Glutamatergic neuron (in vitro differentiated cells): ENCODE measurements around the gene NRG3. TPM values are rescaled to one million over a fixed set of nuclear protein-coding genes. Genes with fewer than 3 reads are reported as not detected.

Experiments used
- DNase-seq: peaks from one replicate; pipeline ENCODE4 v3.0.0; 2022
- H3K27ac Mint-ChIP-seq: one replicate; pipeline ENCODE4 v1.8.0; 2020; ENCODE audit warnings: mild to moderate bottlenecking, mixed read lengths, inconsistent platforms; ENCODE audit not compliant: unreplicated experiment
- H3K27me3 Mint-ChIP-seq: one replicate; pipeline ENCODE4 v1.8.0; 2020; ENCODE audit warnings: mild to moderate bottlenecking, moderate library complexity, mixed read lengths, inconsistent platforms; ENCODE audit not compliant: unreplicated experiment
- H3K36me3 Mint-ChIP-seq: one replicate; pipeline ENCODE4 v1.8.0; 2020; ENCODE audit warnings: mild to moderate bottlenecking, mixed read lengths, inconsistent platforms; ENCODE audit not compliant: unreplicated experiment
- H3K4me1 Mint-ChIP-seq: one replicate; pipeline ENCODE4 v1.8.0; 2020; ENCODE audit warnings: mild to moderate bottlenecking, low read depth, mixed read lengths, inconsistent platforms; ENCODE audit not compliant: unreplicated experiment
- H3K4me3 Mint-ChIP-seq: one replicate; pipeline ENCODE4 v1.8.0; 2020; ENCODE audit warnings: mild to moderate bottlenecking, mixed read lengths, inconsistent platforms; ENCODE audit not compliant: unreplicated experiment
- H3K9me3 Mint-ChIP-seq: one replicate; pipeline ENCODE4 v1.8.0; 2020; ENCODE audit warnings: mild to moderate bottlenecking, moderate library complexity, mixed read lengths, inconsistent platforms; ENCODE audit not compliant: unreplicated experiment
- total RNA-seq: library from RNA; stranded (reverse); fragmentation: NEBNext Ultra II Directional; extraction: Animal tissue kit (Norgen Biotek cat#: 25700); gene quantifications from one replicate; pipeline ENCODE4 v1.2.1, GENCODE V29; 2021; ENCODE audit not compliant: unreplicated experiment
- TF ChIP-seq, protein P1 (sequence below): fragments of 200-600 bp; sonication (generic); IDR thresholded peaks from one replicate; pipeline ENCODE4 v1.5.0; 2021; ENCODE audit not compliant: partially characterized antibody, unreplicated experiment

NRG3 gene
- total RNA-seq, 1 donor from 2014 or later = 3.2 TPM

DNA sequence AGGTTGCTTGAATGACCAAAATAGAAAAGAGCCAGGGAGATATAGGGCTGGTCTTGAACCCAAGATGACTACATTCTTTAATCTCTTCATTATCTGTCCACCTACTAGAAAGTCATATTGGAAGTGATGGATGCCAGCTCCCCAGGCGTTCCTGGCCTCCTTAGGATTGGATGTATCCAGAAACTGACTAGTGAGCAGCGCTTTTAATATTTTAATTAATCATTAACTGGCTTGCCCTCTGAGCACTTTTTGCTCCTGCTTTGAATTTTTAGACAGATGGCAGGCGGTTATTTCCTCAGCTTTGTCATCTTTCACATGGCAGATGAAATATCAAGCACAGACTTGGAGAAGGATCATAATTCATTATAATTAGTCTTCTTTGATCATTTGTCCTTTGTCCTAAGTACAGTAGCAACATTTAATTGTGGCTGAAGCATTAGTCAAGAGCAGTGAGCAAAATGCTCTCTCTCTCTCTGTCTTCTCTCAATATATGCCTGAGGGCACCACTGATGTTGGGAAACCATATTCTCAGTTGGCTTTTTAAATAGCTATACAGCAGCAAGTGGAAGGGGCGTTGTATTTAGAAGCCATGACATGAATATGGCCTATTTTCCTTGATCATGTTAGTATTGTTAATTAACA, 588.0 kb downstream of the NRG3 start:
- no peaks in the 10 kb centered on the region for H3K4me1 Mint-ChIP-seq

DNA sequence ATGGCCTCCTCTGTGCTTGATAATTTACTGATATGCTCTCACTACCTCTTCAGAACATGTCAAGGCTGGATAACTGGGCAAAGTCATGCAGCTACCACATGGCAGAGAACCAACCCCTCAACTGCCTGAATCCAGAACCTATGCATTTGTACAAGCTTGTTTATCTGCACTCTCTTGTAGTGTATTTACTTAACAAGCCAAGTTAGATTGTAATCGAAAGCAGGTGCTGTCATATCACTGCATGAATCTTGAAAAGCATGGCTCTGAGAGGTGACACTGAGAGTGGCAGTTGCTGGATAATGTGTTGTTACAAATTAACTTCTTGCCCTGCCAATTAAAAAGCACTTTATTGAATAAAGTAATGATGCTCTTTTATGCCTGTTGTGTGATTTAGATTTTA, 588.6 kb downstream of the NRG3 start:
- Mint-ChIP-seq H3K4me1 (no peaks in the 10 kb centered on the region), H3K27ac (no peak overlapping the region), H3K36me3 (no peaks in the 10 kb centered on the region), H3K4me3 (no peak overlapping the region), H3K27me3 (peaks cover 3% of the 10 kb centered on the region), H3K9me3 (no peaks in the 10 kb centered on the region)
- DNase-seq = no peak
- TF ChIP-seq, protein P1, sequence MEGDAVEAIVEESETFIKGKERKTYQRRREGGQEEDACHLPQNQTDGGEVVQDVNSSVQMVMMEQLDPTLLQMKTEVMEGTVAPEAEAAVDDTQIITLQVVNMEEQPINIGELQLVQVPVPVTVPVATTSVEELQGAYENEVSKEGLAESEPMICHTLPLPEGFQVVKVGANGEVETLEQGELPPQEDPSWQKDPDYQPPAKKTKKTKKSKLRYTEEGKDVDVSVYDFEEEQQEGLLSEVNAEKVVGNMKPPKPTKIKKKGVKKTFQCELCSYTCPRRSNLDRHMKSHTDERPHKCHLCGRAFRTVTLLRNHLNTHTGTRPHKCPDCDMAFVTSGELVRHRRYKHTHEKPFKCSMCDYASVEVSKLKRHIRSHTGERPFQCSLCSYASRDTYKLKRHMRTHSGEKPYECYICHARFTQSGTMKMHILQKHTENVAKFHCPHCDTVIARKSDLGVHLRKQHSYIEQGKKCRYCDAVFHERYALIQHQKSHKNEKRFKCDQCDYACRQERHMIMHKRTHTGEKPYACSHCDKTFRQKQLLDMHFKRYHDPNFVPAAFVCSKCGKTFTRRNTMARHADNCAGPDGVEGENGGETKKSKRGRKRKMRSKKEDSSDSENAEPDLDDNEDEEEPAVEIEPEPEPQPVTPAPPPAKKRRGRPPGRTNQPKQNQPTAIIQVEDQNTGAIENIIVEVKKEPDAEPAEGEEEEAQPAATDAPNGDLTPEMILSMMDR = no peak

More for the DNA sequence above, 588.0 kb downstream of the NRG3 start:
- H3K36me3 Mint-ChIP-seq = no peaks in the 10 kb centered on the region
- peaks cover 3% of the 10 kb centered on the region for H3K27me3 Mint-ChIP-seq
- no peak for DNase-seq
- no peaks in the 10 kb centered on the region for H3K9me3 Mint-ChIP-seq
- H3K27ac Mint-ChIP-seq = no peak overlapping the region
- TF ChIP-seq, protein P1 = no peak
- H3K4me3 Mint-ChIP-seq = no peak overlapping the region

DNA sequence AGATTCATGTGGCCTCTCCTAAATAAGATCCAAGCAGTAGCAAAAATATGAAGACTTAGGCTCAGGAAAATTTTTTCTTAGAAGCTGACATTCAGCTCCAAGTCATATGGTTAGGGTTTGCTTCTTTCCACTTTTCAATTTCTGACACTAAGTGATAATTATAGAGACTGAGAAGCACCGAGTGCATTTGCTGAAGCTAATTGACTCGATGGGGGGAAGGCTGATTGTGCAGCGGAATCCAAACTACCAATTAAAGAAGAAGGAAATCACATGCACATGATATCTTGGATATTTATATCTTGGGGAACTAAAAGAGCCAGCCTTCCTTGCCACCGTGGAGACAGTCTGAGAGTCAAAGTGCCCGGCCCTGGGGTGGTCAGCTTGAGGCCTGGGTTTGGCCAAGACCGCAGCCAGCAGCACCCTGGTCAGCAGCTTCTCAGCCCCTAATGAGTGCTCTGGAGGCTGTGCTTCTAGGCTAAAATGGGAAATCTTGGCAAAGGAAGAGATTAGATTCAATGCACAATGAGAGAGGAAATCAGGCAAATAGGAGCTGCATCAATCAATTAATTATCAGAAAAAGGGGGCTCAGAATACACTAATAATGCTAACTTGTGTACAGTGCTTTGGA, 589.3 kb downstream of the NRG3 start:
- no peaks in the 10 kb centered on the region for H3K4me1 Mint-ChIP-seq
- no peaks in the 10 kb centered on the region for H3K36me3 Mint-ChIP-seq
- H3K27ac Mint-ChIP-seq = no peak overlapping the region
- DNase-seq = no peak
- TF ChIP-seq, protein P1 = no peak
- H3K27me3 Mint-ChIP-seq = peaks cover 3% of the 10 kb centered on the region
- no peaks in the 10 kb centered on the region for H3K9me3 Mint-ChIP-seq
- no peak overlapping the region for H3K4me3 Mint-ChIP-seq

DNA sequence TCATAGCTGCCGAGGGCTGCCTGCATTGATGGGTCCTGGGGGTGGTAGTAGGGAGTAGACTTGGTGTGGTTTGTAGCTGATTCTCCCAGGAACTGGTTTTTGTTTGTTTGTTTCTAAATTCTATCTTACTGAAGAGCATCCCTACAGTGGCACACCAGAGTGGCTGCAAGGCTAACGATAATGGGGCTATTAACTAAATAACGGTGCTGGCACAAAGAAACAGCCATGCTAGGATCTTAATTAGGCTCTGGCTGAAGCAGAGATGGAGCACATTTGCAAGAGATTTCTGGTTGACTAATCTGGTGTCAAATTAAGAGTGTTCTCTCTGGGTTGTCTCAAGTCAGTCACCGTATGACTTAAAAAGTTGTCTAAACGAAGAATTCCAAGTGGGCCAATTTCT, 590.0 kb downstream of the NRG3 start:
- TF ChIP-seq, protein P1 = no peak
- Mint-ChIP-seq H3K4me3 (no peak overlapping the region), H3K27ac (no peak overlapping the region), H3K27me3 (peaks cover 3% of the 10 kb centered on the region), H3K36me3 (no peaks in the 10 kb centered on the region), H3K4me1 (no peaks in the 10 kb centered on the region), H3K9me3 (no peaks in the 10 kb centered on the region)
- no peak for DNase-seq

DNA sequence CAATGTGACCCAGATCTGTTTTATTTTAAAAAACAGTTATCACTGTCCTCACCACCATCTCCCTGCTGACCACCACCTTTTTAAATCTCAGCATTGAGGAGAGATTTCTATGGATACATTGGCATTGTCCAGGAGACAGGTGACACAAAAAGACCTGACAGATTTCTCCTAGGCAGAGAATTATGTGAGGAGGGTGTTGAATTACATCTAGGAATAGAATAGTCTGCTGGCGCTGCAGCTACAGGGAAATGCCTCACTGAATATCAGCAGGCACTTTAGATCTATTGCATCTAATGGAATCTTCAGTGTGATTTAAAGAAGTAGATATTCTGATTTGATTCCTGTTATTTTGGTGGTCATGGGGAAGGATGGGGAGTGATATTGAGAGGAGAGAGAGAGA, 593.5 kb downstream of the NRG3 start:
- TF ChIP-seq, protein P1 = no peak
- DNase-seq = no peak
- no peak overlapping the region for H3K4me3 Mint-ChIP-seq
- H3K4me1 Mint-ChIP-seq = peaks cover 5% of the 10 kb centered on the region
- no peaks in the 10 kb centered on the region for H3K27me3 Mint-ChIP-seq
- no peaks in the 10 kb centered on the region for H3K36me3 Mint-ChIP-seq
- H3K9me3 Mint-ChIP-seq = peaks cover 1% of the 10 kb centered on the region
- H3K27ac Mint-ChIP-seq = no peak overlapping the region
